HepG2 (cell line): Measurements from ENCODE around the gene TSPAN5. TPM values are rescaled to one million over a fixed set of nuclear protein-coding genes. Genes with fewer than 3 reads are reported as not detected.
"Not testable (repeated sequence)": the region's sequence is repeated elsewhere in the genome, so short reads cannot be mapped to it uniquely, and the experiment has no call there.

Source experiments
- ATAC-seq: fragments of 200-7000 bp; cut with Tn5 transposase; 3 replicates; pipeline ENCODE4 v1.9.1; 2020; ENCODE audit warnings: mild to moderate bottlenecking, moderate library complexity
- BruUV-seq: library from RNA; stranded (reverse); fragments of 400-500 nt; replicated peaks from 2 replicates; lab custom pipeline; 2021; lab: Mats Ljungman, UMichigan
- CTCF ChIA-PET: fragments of 300-600 bp; formaldehyde crosslinking; extraction: SDS; loops from one replicate; lab custom pipeline; 2021; ENCODE audit warnings: low total read pairs, inconsistent platforms, low intra/inter-chr PET ratio; lab: Yijun Ruan, JAX
- POLR2A ChIA-PET: fragments of 350-600 bp; sonication (Branson Sonifier 250); formaldehyde crosslinking; loops from one replicate; lab custom pipeline; 2020; ENCODE audit warnings: antibody characterized with exemption, inconsistent platforms; lab: Yijun Ruan, JAX
- DNase-seq: peaks from one replicate; pipeline ENCODE4 v3.0.0-alpha.2; 2015; ENCODE audit warnings: low spot score
- FAIRE-seq: peaks from 3 replicates; lab custom pipeline; 2011; peaks lifted over from hg19 to GRCh38; lab: Jason Lieb, UNC
- H2AFZ ChIP-seq: one replicate; pipeline ENCODE4 v1.6.1; 2011; ENCODE audit warnings: low read length, inconsistent platforms
- H3K27ac ChIP-seq: fragments of 300-600 bp; 3 replicates; pipeline ENCODE4 v1.8.0; 2011; ENCODE audit warnings: mixed run types, mild to moderate bottlenecking, mixed read lengths, low read length, inconsistent platforms; ENCODE audit not compliant: insufficient read depth; ENCODE audit errors: extremely low read length
- H3K27me3 ChIP-seq, 2 experiments: fragments of 200-600 bp in 1 of 2; 2 replicates in 1 of 2; 3 replicates in 1 of 2; pipeline versions ENCODE4 v1.6.0 to v1.8.0; 2011; ENCODE audit warnings: low read length in 2 of 2, mild to moderate bottlenecking in 2 of 2, moderate library complexity in 2 of 2, inconsistent platforms in 1 of 2; ENCODE audit not compliant: insufficient read depth in 2 of 2, control insufficient read depth in 1 of 2
- H3K36me3 ChIP-seq, 2 experiments: fragments of 200-600 bp in 1 of 2; replicated peaks in 1 of 2; 2 replicates in 1 of 2; 3 replicates in 1 of 2; pipeline versions ENCODE4 v1.5.1 to v1.8.0; 2011; ENCODE audit warnings: low read length in 2 of 2, inconsistent platforms in 1 of 2; ENCODE audit not compliant: insufficient read depth in 2 of 2, control insufficient read depth in 1 of 2
- H3K4me1 ChIP-seq: 2 replicates; pipeline ENCODE4 v1.5.1; 2012; ENCODE audit warnings: low read length, inconsistent platforms; ENCODE audit not compliant: insufficient read depth
- H3K4me2 ChIP-seq: 2 replicates; pipeline ENCODE4 v1.6.0; 2011; ENCODE audit warnings: low read depth, low read length, inconsistent platforms
- H3K4me3 ChIP-seq, 3 experiments: fragments of 200-600 bp in 1 of 3; sonication (generic), shearing (Covaris generic) in 1 of 3; replicated peaks in 1 of 3; 2 replicates each; pipeline ENCODE4 v1.5.1; 2011 to 2016; ENCODE audit warnings: low read length in 3 of 3, inconsistent platforms in 2 of 3, low read depth in 2 of 3, mild to moderate bottlenecking in 2 of 3, control low read depth in 1 of 3, mixed read lengths in 1 of 3; ENCODE audit not compliant: insufficient read depth in 1 of 3
- H3K79me2 ChIP-seq: one replicate; pipeline ENCODE4 v1.6.1; 2011; ENCODE audit warnings: low read length, inconsistent platforms; ENCODE audit not compliant: insufficient read depth
- H3K9ac ChIP-seq: 2 replicates; pipeline ENCODE4 v1.6.0; 2011; ENCODE audit warnings: mild to moderate bottlenecking, low read depth, low read length, inconsistent platforms; ENCODE audit not compliant: insufficient read depth
- H3K9me3 ChIP-seq: 2 replicates; pipeline ENCODE4 v1.5.1; 2012; ENCODE audit warnings: mild to moderate bottlenecking, low read length
- H4K20me1 ChIP-seq: 2 replicates; pipeline ENCODE4 v1.6.0; 2011; ENCODE audit warnings: inconsistent platforms, mild to moderate bottlenecking, low read length, moderate library complexity; ENCODE audit not compliant: insufficient read depth
- ATF7 ChIP-seq, 2 experiments: fragments of 450-650 bp in 1 of 2; sonication (generic) in 1 of 2; formaldehyde crosslinking in 1 of 2; IDR thresholded peaks; 2 replicates each; pipeline versions ENCODE4 v1.4.0 to v1.6.1; 2016 to 2020; ENCODE audit warnings: antibody characterized with exemption in 1 of 2, mild to moderate bottlenecking in 1 of 2, missing genetic modification reagents in 1 of 2
- CREB1 ChIP-seq, 2 experiments: fragments of 450-650 bp in 1 of 2; IDR thresholded peaks; 2 replicates each; pipeline ENCODE4 v1.6.1; 2016 to 2017; ENCODE audit warnings: control low read depth in 1 of 2, mild to moderate bottlenecking in 1 of 2, missing compliant biosample characterization in 1 of 2, missing genetic modification characterization in 1 of 2
- MAF1 ChIP-seq: sonication (generic); formaldehyde crosslinking; IDR thresholded peaks from 2 replicates; pipeline ENCODE4 v1.5.0; 2020; ENCODE audit warnings: missing genetic modification reagents, borderline replicate concordance
- WGBS: methylation state at CpG from one replicate; pipeline ENCODE4 v1.1.6; 2017; ENCODE audit warnings: low lambda C conversion rate; 5-methylcytosine and 5-hydroxymethylcytosine counted together
- in situ Hi-C: cut with HindIII; loops from 2 replicates; pipeline ENCODE4 v1.10.0; 2017; ENCODE audit warnings: low pct_unique_long_range_greater_than_20kb; ENCODE audit not compliant: extremely low pct_ligation_motif_present
- intact Hi-C: fragments of 100-400 bp; cut with micrococcal nuclease; formaldehyde crosslinking; loops from one replicate; pipeline ENCODE4 v1.10.0; 2022; ENCODE audit not compliant: unreplicated experiment
- polyA plus RNA-seq, 8 experiments: library from polyadenylated mRNA; depleted of rRNA in 3 of 8; stranded (reverse) in 7 of 8; unstranded in 1 of 8; fragments of >200 nt; fragmentation: Illumina TruSeq in 4 of 8; extraction: Trizol in 4 of 8; gene quantifications; 2 replicates each; pipeline versions ENCODE4 v1.2.1 to v1.2.3, GENCODE V29; 2011 to 2016; ENCODE audit warnings: low read depth in 4 of 8, missing spikeins in 1 of 8, mixed read lengths in 1 of 8; ENCODE audit not compliant: insufficient read depth in 1 of 8
- total RNA-seq, 5 experiments: library from RNA; depleted of rRNA; stranded (reverse); fragments of >200 nt; fragmentation: Illumina TruSeq; extraction: Trizol; gene quantifications; 2 replicates each; pipeline ENCODE4 v1.2.3, GENCODE V29; 2016; ENCODE audit warnings: low read depth in 1 of 5

Gene TSPAN5
- total and polyA plus RNA-seq, 2 of the 13 experiments (the other 11 are each of a cell fraction or from before 2014, with no cell fraction given): 0.20 to 0.53 TPM

GRCh38 chr4:98462487-98462886 lies 195.9 kb downstream of the TSPAN5 start:
- Histone ChIP-seq H4K20me1 (no peaks in the 10 kb centered on the region), H3K27ac (no peak overlapping the region), H3K4me3 (no peak overlapping the region), H3K36me3 (no peaks in the 10 kb centered on the region), H3K79me2 (no peaks in the 10 kb centered on the region), H3K9ac (no peak overlapping the region), H3K4me1 (no peaks in the 10 kb centered on the region), H2AFZ (no peak overlapping the region), H3K9me3 (no peaks in the 10 kb centered on the region), H3K4me2 (no peak overlapping the region)
- ChIA-PET CTCF (no interaction called here), POLR2A (no interaction called here)
- no TSS peak for BruUV-seq
- intact Hi-C loops: loop anchor here (10.0 kb wide), 1 partner anchor 318 kb away; the partner anchor contains the start of gene STPG2
- no peak for ATAC-seq
- in situ Hi-C loops: loop anchor here (25.0 kb wide), 2 partner anchors 375 to 1000 kb away; no protein-coding TSS in a partner anchor
- peak; percentile 86 for TF ChIP-seq CREB1 (IDR thresholded peaks at IDR 0.05)
- no peak for TF ChIP-seq CREB1 (CRISPR knock-in tag; IDR thresholded peaks at IDR 0.05)
- peak; percentile 90 for TF ChIP-seq ATF7 (IDR thresholded peaks at IDR 0.05)
- no peak for TF ChIP-seq ATF7 (CRISPR knock-in tag; IDR thresholded peaks at IDR 0.05)
- no peak for TF ChIP-seq MAF1 (CRISPR knock-in tag)
- TF ChIP-seq, all 625 proteins: peak for 2
- DNase-seq: no peak
- no peak for FAIRE-seq
- H3K27me3 ChIP-seq: peaks cover 2% of the 10 kb centered on the region in 2 experiments; a peak in 1 of 5 replicates

- H3K4me3 ChIP-seq, H3K4me1 ChIP-seq, H2AFZ ChIP-seq, H4K20me1 ChIP-seq, CTCF ChIA-PET, H3K4me2 ChIP-seq, ATAC-seq, FAIRE-seq, BruUV-seq, H3K9ac ChIP-seq, H3K79me2 ChIP-seq, H3K9me3 ChIP-seq, H3K27ac ChIP-seq, DNase-seq, H3K27me3 ChIP-seq, POLR2A ChIA-PET, H3K36me3 ChIP-seq: not testable (repeated sequence)
- 94% methylated on average over 2 of the region's 2 CpGs for WGBS
- intact Hi-C loops (loop anchor here (10.0 kb wide), 1 partner anchor 316 kb away; the partner anchor contains the start of gene STPG2), in situ Hi-C loops (loop anchor here (25.0 kb wide), 2 partner anchors 376 to 1001 kb away; no protein-coding TSS in a partner anchor)
Measured at GRCh38 chr4:98461121-98461865, 197.1 kb downstream of the TSPAN5 start.

GRCh38 chr4:98457422-98457821 lies 201.0 kb downstream of the TSPAN5 start:
- H2AFZ ChIP-seq, H3K27me3 ChIP-seq, CTCF ChIA-PET, H3K27ac ChIP-seq, intact Hi-C loops, H3K4me3 ChIP-seq, H3K79me2 ChIP-seq, H3K4me2 ChIP-seq, BruUV-seq, FAIRE-seq, DNase-seq, H3K4me1 ChIP-seq, H4K20me1 ChIP-seq, ATAC-seq, H3K9me3 ChIP-seq, H3K9ac ChIP-seq, H3K36me3 ChIP-seq: not testable (repeated sequence)
- POLR2A ChIA-PET: interaction anchor here (0.7 kb wide), 1 partner anchor 102 kb away, joined by 4 read pairs; no protein-coding TSS in a partner anchor
- in situ Hi-C loops: loop anchor here (25.0 kb wide), 2 partner anchors 380 to 1005 kb away; no protein-coding TSS in a partner anchor
- 54% methylated on average over 9 of the region's 9 CpGs for WGBS
